ENCODE data around the gene TMEM231.

DNA sequence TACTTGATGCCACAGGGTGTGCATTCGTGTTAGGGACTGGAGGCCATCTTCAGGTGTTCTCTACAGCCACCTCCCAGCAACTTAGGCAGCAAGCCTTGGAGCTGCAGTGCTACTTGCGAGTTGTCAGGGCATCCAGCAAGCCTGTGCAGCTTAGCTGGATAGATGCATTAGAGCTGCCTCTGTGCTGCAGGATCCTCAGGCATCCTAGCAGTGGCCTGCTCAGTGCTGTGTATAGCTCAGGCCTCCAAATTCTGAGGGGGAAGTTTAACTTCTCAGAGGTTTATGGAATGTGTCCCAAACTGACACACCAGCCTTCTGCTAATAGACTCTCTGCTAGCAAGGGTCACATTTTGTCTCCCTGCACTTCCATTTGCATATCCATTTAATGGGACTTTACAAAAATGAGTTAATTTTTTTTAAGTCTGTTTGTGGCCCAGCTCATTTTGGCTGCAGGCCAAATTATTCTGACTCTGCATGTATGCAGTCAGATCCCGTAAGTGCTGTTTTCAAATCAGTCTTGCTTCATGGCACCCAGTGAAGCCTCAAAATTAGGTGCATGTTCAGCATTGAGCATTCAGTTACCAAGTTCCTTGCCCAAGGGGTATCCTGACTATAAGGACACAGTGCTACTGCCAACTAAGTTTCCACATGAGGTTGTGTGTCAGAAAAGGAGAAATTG is 17.0 kb upstream of the TMEM231 start:
- TF ChIP-seq, protein P1, sequence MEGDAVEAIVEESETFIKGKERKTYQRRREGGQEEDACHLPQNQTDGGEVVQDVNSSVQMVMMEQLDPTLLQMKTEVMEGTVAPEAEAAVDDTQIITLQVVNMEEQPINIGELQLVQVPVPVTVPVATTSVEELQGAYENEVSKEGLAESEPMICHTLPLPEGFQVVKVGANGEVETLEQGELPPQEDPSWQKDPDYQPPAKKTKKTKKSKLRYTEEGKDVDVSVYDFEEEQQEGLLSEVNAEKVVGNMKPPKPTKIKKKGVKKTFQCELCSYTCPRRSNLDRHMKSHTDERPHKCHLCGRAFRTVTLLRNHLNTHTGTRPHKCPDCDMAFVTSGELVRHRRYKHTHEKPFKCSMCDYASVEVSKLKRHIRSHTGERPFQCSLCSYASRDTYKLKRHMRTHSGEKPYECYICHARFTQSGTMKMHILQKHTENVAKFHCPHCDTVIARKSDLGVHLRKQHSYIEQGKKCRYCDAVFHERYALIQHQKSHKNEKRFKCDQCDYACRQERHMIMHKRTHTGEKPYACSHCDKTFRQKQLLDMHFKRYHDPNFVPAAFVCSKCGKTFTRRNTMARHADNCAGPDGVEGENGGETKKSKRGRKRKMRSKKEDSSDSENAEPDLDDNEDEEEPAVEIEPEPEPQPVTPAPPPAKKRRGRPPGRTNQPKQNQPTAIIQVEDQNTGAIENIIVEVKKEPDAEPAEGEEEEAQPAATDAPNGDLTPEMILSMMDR (IDR thresholded peaks at IDR 0.05), result no peak
- no peak for TF ChIP-seq POLR2A (IDR thresholded peaks at IDR 0.05)
